SH-SY5Y (cell line): ENCODE data around the gene C1D.

Source experiments
- GATA2 ChIP-seq: IDR thresholded peaks from 2 replicates; pipeline ENCODE4 v1.6.1; 2011; ENCODE audit warnings: mild to moderate bottlenecking, low read depth, low read length
- GATA3 ChIP-seq: IDR thresholded peaks from 2 replicates; pipeline ENCODE4 v1.6.1; 2011; ENCODE audit warnings: low read depth, mild to moderate bottlenecking, low read length, moderate library complexity

GRCh38 chr2:68098291-68098797 lies 35.5 kb upstream of the C1D start:
- TF ChIP-seq GATA2 (no peak), GATA3 (no peak)
